NAMALWA (cell line): ENCODE results near the gene PCDHA8.
"Not testable (repeated sequence)": the region's sequence is repeated elsewhere in the genome, so short reads cannot be mapped to it uniquely, and the experiment has no call there.

Source experiments
- DNase-seq: peaks from one replicate; pipeline ENCODE4 v3.0.0-alpha.2; 2015; ENCODE audit warnings: low spot score

PCDHA8 gene

GRCh38 chr5:140827704-140828361 is 13.2 kb upstream of the PCDHA8 start, which contains the start of gene PCDHA6:
Gene PCDHA6, plus strand, starts transcription at chr5:140827960. Its CDS starts 132 bp downstream, at chr5:140828092.
- no peak for DNase-seq

- no peak for DNase-seq
Observed at GRCh38 chr5:140828362-140828737, 12.6 kb upstream of the PCDHA8 start.

GRCh38 chr5:140829511-140830501 is 11.2 kb upstream of the PCDHA8 start:
- not testable (repeated sequence) for DNase-seq

GRCh38 chr5:140833993-140834392 is 7.0 kb upstream of the PCDHA8 start, which contains the start of gene PCDHA7:
Gene PCDHA7, plus strand, starts transcription at chr5:140834269. Its CDS starts 115 bp downstream, at chr5:140834384.
- DNase-seq: no peak

- not testable (repeated sequence) for DNase-seq
Observed at GRCh38 chr5:140834439-140835008, 6.5 kb upstream of the PCDHA8 start.

- no peak for DNase-seq
Observed at GRCh38 chr5:140835622-140836510, 5.1 kb upstream of the PCDHA8 start.

- DNase-seq: no peak
Observed at GRCh38 chr5:140842798-140843733, 2.1 kb downstream of the PCDHA8 start.

GRCh38 chr5:140848139-140849102 is 7.4 kb downstream of the PCDHA8 start, which contains the start of gene PCDHA9:
Gene PCDHA9, plus strand, starts transcription at chr5:140848382. Its CDS starts 114 bp downstream, at chr5:140848496.
- DNase-seq: not testable (repeated sequence)

GRCh38 chr5:140849831-140850634 is 9.0 kb downstream of the PCDHA8 start:
- not testable (repeated sequence) for DNase-seq

GRCh38 chr5:140855772-140856674 is 15.0 kb downstream of the PCDHA8 start, which contains the start of gene PCDHA10:
Gene PCDHA10, plus strand, starts transcription at chr5:140855897. Its CDS starts 152 bp downstream, at chr5:140856049.
- DNase-seq: peak; percentile 61

GRCh38 chr5:140857177-140857986 is 16.4 kb downstream of the PCDHA8 start:
- DNase-seq: no peak

- no peak for DNase-seq
Observed at GRCh38 chr5:140857987-140858240, 16.9 kb downstream of the PCDHA8 start.

GRCh38 chr5:140862441-140863295 is 21.7 kb downstream of the PCDHA8 start:
- no peak for DNase-seq

- peak; percentile 5 for DNase-seq
Observed at GRCh38 chr5:140868721-140869554, 28.0 kb downstream of the PCDHA8 start, which contains the start of gene PCDHA11. Gene PCDHA11, plus strand, starts transcription at chr5:140868957. Its CDS starts 147 bp downstream, at chr5:140869104.
